Stimulated activated CD4-positive, alpha-beta T cell treated with anti-CD3 and anti-CD28 coated beads, Interleukin-4, amount 100 ng/mL, for 48 hours (primary cell): ENCODE measurements around the gene HCFC1.

Experiments
- DNase-seq, 2 donors: peaks; one replicate each; pipeline ENCODE4 v3.0.0-alpha.2; 2020; ENCODE audit warnings: low read depth in 2 of 2

The HCFC1 gene

GRCh38 chrX:153941336-153942252, 30.0 kb downstream of the HCFC1 start:
- DNase-seq: no peak

- no peak for DNase-seq
These were observed 32.0 kb downstream of the HCFC1 start for GRCh38 chrX:153939573-153939972.

GRCh38 chrX:153938226-153938786, 33.3 kb downstream of the HCFC1 start:
- no peak for DNase-seq

- no peak for DNase-seq
These were observed 34.6 kb downstream of the HCFC1 start for GRCh38 chrX:153937056-153937455.

- DNase-seq: no peak
These were observed 36.2 kb downstream of the HCFC1 start for GRCh38 chrX:153935326-153935851.

GRCh38 chrX:153934762-153935325, 36.8 kb downstream of the HCFC1 start, which contains the start of gene NAA10:
TSS of gene NAA10 (minus strand) at chrX:153935037. CDS start at chrX:153934904, 133 bp downstream.
- DNase-seq: peak; percentile 38 to 57

GRCh38 chrX:153934148-153934761, 37.4 kb downstream of the HCFC1 start:
- DNase-seq: no peak

- no peak for DNase-seq
These were observed 37.9 kb downstream of the HCFC1 start for GRCh38 chrX:153933748-153934147.

GRCh38 chrX:153932220-153932915, 39.2 kb downstream of the HCFC1 start:
- DNase-seq: no peak

GRCh38 chrX:153931748-153932147, 39.9 kb downstream of the HCFC1 start:
- DNase-seq: no peak

- DNase-seq: no peak
These were observed 40.5 kb downstream of the HCFC1 start for GRCh38 chrX:153931151-153931550.

GRCh38 chrX:153930011-153930910, 41.4 kb downstream of the HCFC1 start:
- no peak for DNase-seq

GRCh38 chrX:153929576-153929975, 42.0 kb downstream of the HCFC1 start:
- DNase-seq: no peak

- DNase-seq: no peak
These were observed 42.8 kb downstream of the HCFC1 start for GRCh38 chrX:153928846-153929245.

- DNase-seq: peak; percentile 80 to 87
These were observed 43.5 kb downstream of the HCFC1 start for GRCh38 chrX:153927922-153928760.

- DNase-seq: no peak
These were observed 44.0 kb downstream of the HCFC1 start for GRCh38 chrX:153927672-153927921.

- DNase-seq: peak; percentile 43 to 50
These were observed 44.6 kb downstream of the HCFC1 start for GRCh38 chrX:153926858-153927671.

- no peak for DNase-seq
These were observed 45.1 kb downstream of the HCFC1 start for GRCh38 chrX:153926552-153926857.
